H9 (cell line): Measurements from ENCODE around the gene EDIL3. TPM values are rescaled to one million over a fixed set of nuclear protein-coding genes. Genes with fewer than 3 reads are reported as not detected.

Source experiments
- DNase-seq: peaks from one replicate; pipeline ENCODE4 v3.0.0-alpha.2; 2017
- H2AFZ ChIP-seq: one replicate; pipeline ENCODE4 v1.6.1; 2013; ENCODE audit warnings: mild to moderate bottlenecking, low read length, control low read depth, moderate library complexity
- H2AK5ac ChIP-seq: 2 replicates; pipeline ENCODE4 v1.6.1; 2013; ENCODE audit warnings: low read length, control low read depth, mixed read lengths; ENCODE audit not compliant: insufficient read length
- H2BK120ac ChIP-seq: one replicate; pipeline ENCODE4 v1.6.1; 2013; ENCODE audit warnings: low read depth, mild to moderate bottlenecking, low read length, control low read depth, inconsistent platforms; ENCODE audit not compliant: poor library complexity, severe bottlenecking
- H2BK12ac ChIP-seq: 2 replicates; pipeline ENCODE4 v1.6.1; 2013; ENCODE audit warnings: low read length, control low read depth, mixed read lengths, low read depth; ENCODE audit not compliant: insufficient read length
- H2BK15ac ChIP-seq: 2 replicates; pipeline ENCODE4 v1.6.1; 2013; ENCODE audit warnings: low read depth, low read length, control low read depth
- H2BK20ac ChIP-seq: one replicate; pipeline ENCODE4 v1.6.1; 2013; ENCODE audit warnings: low read depth, mild to moderate bottlenecking, low read length, control low read depth, inconsistent platforms; ENCODE audit not compliant: poor library complexity, severe bottlenecking
- H2BK5ac ChIP-seq: 2 replicates; pipeline ENCODE4 v1.6.1; 2013; ENCODE audit warnings: low read length, control low read depth, mixed read lengths; ENCODE audit not compliant: insufficient read length
- H3K14ac ChIP-seq: 2 replicates; pipeline ENCODE4 v1.6.1; 2013; ENCODE audit warnings: low read length, control low read depth; ENCODE audit not compliant: insufficient read depth
- H3K18ac ChIP-seq: 2 replicates; pipeline ENCODE4 v1.6.1; 2013; ENCODE audit warnings: low read depth, mild to moderate bottlenecking, mixed read lengths, low read length, control low read depth; ENCODE audit not compliant: insufficient read length
- H3K23ac ChIP-seq: 2 replicates; pipeline ENCODE4 v1.6.1; 2013; ENCODE audit warnings: low read length, control low read depth, mixed read lengths, low read depth; ENCODE audit not compliant: insufficient read length
- H3K23me2 ChIP-seq: 2 replicates; pipeline ENCODE4 v1.6.1; 2013; ENCODE audit warnings: low read depth, mild to moderate bottlenecking, mixed read lengths, low read length, control low read depth; ENCODE audit not compliant: insufficient read length, poor library complexity, severe bottlenecking
- H3K27ac ChIP-seq: 2 replicates; pipeline ENCODE4 v1.5.1; 2013; ENCODE audit warnings: low read length, control low read depth, mixed read lengths, low read depth; ENCODE audit not compliant: insufficient read length
- H3K27me3 ChIP-seq: 2 replicates; pipeline ENCODE4 v1.6.1; 2013; ENCODE audit warnings: low read length, control low read depth, inconsistent platforms; ENCODE audit not compliant: insufficient read depth
- H3K4ac ChIP-seq: 2 replicates; pipeline ENCODE4 v1.6.1; 2013; ENCODE audit warnings: low read depth, mild to moderate bottlenecking, control low read depth, inconsistent platforms, low read length, moderate library complexity
- H3K4me1 ChIP-seq: 2 replicates; pipeline ENCODE4 v1.6.1; 2013; ENCODE audit warnings: low read length, control low read depth, inconsistent platforms; ENCODE audit not compliant: insufficient read depth
- H3K4me2 ChIP-seq: 2 replicates; pipeline ENCODE4 v1.6.1; 2013; ENCODE audit warnings: low read length, control low read depth, mixed read lengths; ENCODE audit not compliant: insufficient read length, insufficient read depth
- H3K56ac ChIP-seq: 2 replicates; pipeline ENCODE4 v1.6.1; 2013; ENCODE audit warnings: low read depth, mild to moderate bottlenecking, mixed read lengths, low read length, control low read depth; ENCODE audit not compliant: insufficient read length
- H3K79me1 ChIP-seq: 2 replicates; pipeline ENCODE4 v1.6.1; 2013; ENCODE audit warnings: low read depth, mild to moderate bottlenecking, moderate library complexity, low read length, control low read depth, inconsistent platforms; ENCODE audit not compliant: insufficient read depth, poor library complexity, severe bottlenecking
- H3K79me2 ChIP-seq: 2 replicates; pipeline ENCODE4 v1.6.1; 2013; ENCODE audit warnings: low read length, control low read depth, inconsistent platforms; ENCODE audit not compliant: insufficient read depth
- H3K9ac ChIP-seq: 2 replicates; pipeline ENCODE4 v1.6.1; 2013; ENCODE audit warnings: low read length, control low read depth, mixed read lengths; ENCODE audit not compliant: insufficient read length; ENCODE audit errors: extremely low read depth
- H3K9me3 ChIP-seq: one replicate; pipeline ENCODE4 v1.6.1; 2013; ENCODE audit warnings: low read depth, low read length, inconsistent platforms; ENCODE audit not compliant: control insufficient read depth
- H3T11ph ChIP-seq: one replicate; pipeline ENCODE4 v1.6.1; 2013; ENCODE audit warnings: mild to moderate bottlenecking, low read length, control low read depth, inconsistent platforms
- H4K20me1 ChIP-seq: one replicate; pipeline ENCODE4 v1.6.1; 2013; ENCODE audit not compliant: control insufficient read depth, insufficient read length, insufficient read depth
- H4K5ac ChIP-seq: 2 replicates; pipeline ENCODE4 v1.6.1; 2013; ENCODE audit warnings: low read depth, mild to moderate bottlenecking, mixed read lengths, low read length, control low read depth; ENCODE audit not compliant: insufficient read length
- H4K8ac ChIP-seq: replicated peaks from 2 replicates; pipeline ENCODE4 v1.6.1; 2013; ENCODE audit warnings: low read length, control low read depth, mixed read lengths, low read depth; ENCODE audit not compliant: insufficient read length
- H4K91ac ChIP-seq: 2 replicates; pipeline ENCODE4 v1.6.1; 2013; ENCODE audit warnings: low read depth, mild to moderate bottlenecking, moderate library complexity, mixed read lengths, low read length, control low read depth; ENCODE audit not compliant: insufficient read length
- H3K27ac Mint-ChIP-seq, 3 experiments: 2 replicates in 2 of 3; 3 replicates in 1 of 3; pipeline ENCODE4 v1.8.0; 2020 to 2021; ENCODE audit warnings: mixed read lengths in 3 of 3, mild to moderate bottlenecking in 1 of 3, moderate library complexity in 1 of 3
- H3K27me3 Mint-ChIP-seq: 2 replicates; pipeline ENCODE4 v1.8.0; 2021; ENCODE audit warnings: low read depth, mild to moderate bottlenecking, moderate library complexity, mixed read lengths
- H3K36me3 Mint-ChIP-seq, 3 experiments: 2 replicates in 2 of 3; 3 replicates in 1 of 3; pipeline ENCODE4 v1.8.0; 2020 to 2021; ENCODE audit warnings: low read depth in 3 of 3, mixed read lengths in 3 of 3; ENCODE audit not compliant: insufficient read depth in 1 of 3
- H3K4me1 Mint-ChIP-seq, 2 experiments: 2 replicates each; pipeline ENCODE4 v1.8.0; 2020; ENCODE audit warnings: mixed read lengths in 2 of 2
- H3K4me3 Mint-ChIP-seq, 2 experiments: 2 replicates in 1 of 2; 3 replicates in 1 of 2; pipeline ENCODE4 v1.8.0; 2020 to 2021; ENCODE audit warnings: mild to moderate bottlenecking in 2 of 2, mixed read lengths in 2 of 2, moderate library complexity in 1 of 2
- H3K9me3 Mint-ChIP-seq, 2 experiments: 2 replicates in 1 of 2; 3 replicates in 1 of 2; pipeline ENCODE4 v1.8.0; 2020; ENCODE audit warnings: mild to moderate bottlenecking in 2 of 2, mixed read lengths in 2 of 2, moderate library complexity in 1 of 2
- CTCF ChIP-seq: fragments of 200-600 bp; sonication (generic); conservative IDR thresholded peaks from 3 replicates; pipeline ENCODE4 v1.8.0; 2021; ENCODE audit warnings: antibody characterized with exemption, mild to moderate bottlenecking
- total RNA-seq: library from RNA; stranded (reverse); gene quantifications from 2 replicates; pipeline ENCODE4 v1.2.1, GENCODE V29; 2021

Gene EDIL3
- total RNA-seq, 1 experiment from 2014 or later = 61.9 TPM

GRCh38 chr5:84228266-84228665, 156.4 kb downstream of the EDIL3 start:
- no peak overlapping the region for H3K27ac Mint-ChIP-seq
- Histone ChIP-seq H4K20me1 (no peaks in the 10 kb centered on the region), H4K91ac (no peak overlapping the region), H3K23me2 (no peaks in the 10 kb centered on the region), H3K14ac (no peak overlapping the region), H3K4me2 (no peak overlapping the region), H2BK20ac (no peak overlapping the region), H3K27ac (no peak overlapping the region), H2AK5ac (no peak overlapping the region), H3K4me1 (no peaks in the 10 kb centered on the region), H2BK15ac (no peak overlapping the region), H3K79me1 (peaks cover 4% of the 10 kb centered on the region), H3K18ac (no peak overlapping the region), H2AFZ (no peak overlapping the region), H3T11ph (no peak overlapping the region), H2BK120ac (no peak overlapping the region), H3K79me2 (no peaks in the 10 kb centered on the region), H2BK12ac (no peak overlapping the region), H4K5ac (no peak overlapping the region), H4K8ac (no peak overlapping the region), H3K23ac (no peak overlapping the region), H3K4ac (no peak overlapping the region), H3K27me3 (no peaks in the 10 kb centered on the region), H3K56ac (no peak overlapping the region), H2BK5ac (no peak overlapping the region), H3K9ac (no peak overlapping the region), H3K9me3 (no peaks in the 10 kb centered on the region)
- H3K9me3 Mint-ChIP-seq = no peaks in the 10 kb centered on the region
- H3K4me3 Mint-ChIP-seq = no peak overlapping the region
- DNase-seq = no peak
- no peaks in the 10 kb centered on the region for H3K27me3 Mint-ChIP-seq
- no peak for TF ChIP-seq CTCF
- peaks cover 5 to 6% of the 10 kb centered on the region in 2 experiments; a peak in 2 of 4 replicates for H3K4me1 Mint-ChIP-seq
- no peaks in the 10 kb centered on the region for H3K36me3 Mint-ChIP-seq
